Stimulated activated naive CD4-positive, alpha-beta T cell (primary cell): ENCODE results near the gene PCK2.
A peak's percentile ranks its signal among the peaks of the same experiment; 100 is the strongest.

Experiments
- DNase-seq, 6 experiments: peaks; one replicate each; lab custom pipeline; 2025; lab: John Stamatoyannopoulos, UW

PCK2 gene

DNA sequence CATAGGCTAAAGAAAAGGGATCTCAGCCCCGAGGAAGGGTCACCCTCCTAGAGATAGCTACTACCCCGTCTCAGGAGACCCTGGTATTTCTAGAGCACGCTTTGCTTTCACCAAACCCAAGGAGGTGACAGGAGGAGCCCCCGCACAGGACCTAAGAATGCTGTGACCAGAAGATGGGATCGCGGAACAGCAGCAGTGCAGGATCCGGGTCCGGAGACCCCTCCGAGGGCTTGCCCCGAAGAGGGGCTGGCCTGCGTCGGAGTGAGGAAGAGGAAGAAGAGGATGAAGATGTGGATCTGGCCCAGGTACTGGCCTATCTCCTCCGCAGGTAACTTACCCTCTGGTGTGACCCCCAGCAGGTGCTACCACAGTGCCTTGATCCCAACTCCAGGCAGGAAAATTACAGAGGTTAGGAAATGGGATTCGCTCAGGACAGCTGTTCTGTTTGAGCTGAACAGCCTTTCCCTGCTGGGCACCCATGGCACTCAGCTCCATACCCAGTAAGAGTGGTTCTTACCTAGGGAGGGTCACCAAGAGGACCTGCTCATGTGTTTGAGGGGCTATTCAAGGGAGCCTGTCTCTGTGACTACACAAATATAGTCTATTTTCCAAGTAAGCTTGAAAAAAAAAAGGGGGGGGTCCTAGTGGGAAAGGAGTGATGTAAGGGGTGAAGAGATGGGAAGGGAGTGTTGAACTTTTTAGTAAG is 21.5 kb downstream of the PCK2 start:
- no peak for DNase-seq

DNA sequence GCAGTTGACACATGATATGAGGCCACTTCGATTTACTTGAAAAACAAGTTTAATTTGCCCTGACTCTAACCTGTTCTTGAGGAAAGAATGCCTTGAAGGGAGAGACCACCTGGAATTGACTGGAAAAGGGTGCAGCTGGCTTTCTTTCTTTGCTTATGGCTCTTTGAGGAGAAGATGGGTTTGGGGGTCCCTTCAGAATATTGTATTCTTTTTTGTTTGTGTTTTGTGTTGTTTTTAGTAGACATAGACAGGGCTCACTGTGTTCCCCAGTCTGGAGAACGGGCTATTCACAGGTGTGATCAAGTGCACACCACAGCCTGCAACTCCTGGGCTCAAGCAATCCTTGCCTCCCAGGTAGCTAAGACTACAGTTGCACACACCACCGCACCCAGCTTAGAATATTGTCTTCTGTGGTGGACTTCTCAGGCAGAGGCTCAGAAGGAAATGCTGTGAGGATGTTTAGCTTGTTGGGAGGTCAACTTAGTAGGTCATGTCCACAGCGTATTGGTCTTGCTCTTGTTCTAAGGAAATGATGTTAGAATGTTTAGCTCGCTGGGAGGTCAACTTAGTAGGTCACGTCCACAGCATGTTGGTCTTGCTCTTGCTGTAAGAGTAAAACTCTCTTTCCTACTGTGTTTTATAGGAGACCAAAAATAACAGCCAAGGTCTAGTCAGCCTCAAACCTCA is 22.2 kb downstream of the PCK2 start:
- DNase-seq = no peak

- no peak for DNase-seq
Observed at GRCh38 chr14:24117179-24117578, 23.1 kb downstream of the PCK2 start.

DNA sequence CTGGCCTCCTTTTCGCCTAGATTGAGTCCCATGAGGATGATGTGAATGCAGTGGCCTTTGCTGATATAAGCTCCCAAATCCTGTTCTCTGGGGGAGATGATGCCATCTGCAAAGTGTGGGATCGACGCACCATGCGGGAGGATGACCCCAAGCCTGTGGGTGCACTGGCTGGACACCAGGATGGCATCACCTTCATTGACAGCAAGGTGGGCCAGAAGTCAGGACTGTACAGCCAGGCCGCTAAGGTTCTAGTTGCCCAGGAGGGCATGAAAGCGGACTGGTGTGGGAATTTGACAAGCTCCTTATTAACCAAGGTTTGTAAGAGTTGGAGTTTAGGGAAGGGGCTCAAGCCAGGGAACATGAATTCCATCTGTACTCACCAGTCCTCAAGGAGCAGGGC is 25.6 kb downstream of the PCK2 start:
- no peak for DNase-seq

GRCh38 chr14:24121210-24121609 is 27.1 kb downstream of the PCK2 start:
- no peak for DNase-seq

GRCh38 chr14:24122416-24122815 is 28.3 kb downstream of the PCK2 start:
- DNase-seq = no peak

DNA sequence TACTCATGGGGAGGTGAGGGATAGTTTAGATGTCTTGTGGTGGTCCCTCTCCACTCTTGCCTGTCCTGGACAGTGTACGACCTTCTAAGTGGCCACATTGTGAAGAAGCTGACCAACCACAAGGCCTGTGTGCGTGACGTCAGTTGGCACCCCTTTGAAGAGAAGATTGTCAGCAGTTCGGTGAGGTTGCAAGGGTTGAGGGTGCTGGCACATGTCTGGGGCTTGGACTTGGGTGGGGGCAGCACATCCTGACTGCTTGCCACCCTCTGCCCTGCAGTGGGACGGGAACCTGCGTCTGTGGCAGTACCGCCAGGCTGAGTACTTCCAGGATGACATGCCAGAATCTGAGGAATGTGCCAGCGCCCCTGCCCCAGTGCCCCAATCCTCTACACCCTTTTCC is 28.8 kb downstream of the PCK2 start:
- DNase-seq = no peak

GRCh38 chr14:24123424-24124417 is 29.6 kb downstream of the PCK2 start:
- DNase-seq = no peak

DNA sequence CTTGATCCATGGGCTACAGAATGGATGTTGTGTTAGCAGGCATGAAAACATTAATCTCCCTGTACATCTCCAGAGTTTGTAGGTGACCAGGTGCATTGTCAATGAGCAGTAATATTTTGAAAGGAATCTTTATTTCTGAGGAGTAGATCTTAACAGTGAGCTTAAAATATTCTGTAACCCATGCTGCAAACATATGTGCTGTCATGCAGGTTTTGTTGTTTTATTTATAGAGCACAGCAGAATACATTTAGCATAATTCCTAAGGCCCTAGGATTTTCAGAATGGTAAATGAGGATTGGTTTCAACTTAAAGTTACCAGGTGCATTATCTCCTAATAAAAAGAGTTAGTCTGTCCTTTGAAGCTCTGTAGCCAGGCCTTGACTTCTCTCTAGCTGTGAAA is 32.8 kb downstream of the PCK2 start:
- no peak for DNase-seq

DNA sequence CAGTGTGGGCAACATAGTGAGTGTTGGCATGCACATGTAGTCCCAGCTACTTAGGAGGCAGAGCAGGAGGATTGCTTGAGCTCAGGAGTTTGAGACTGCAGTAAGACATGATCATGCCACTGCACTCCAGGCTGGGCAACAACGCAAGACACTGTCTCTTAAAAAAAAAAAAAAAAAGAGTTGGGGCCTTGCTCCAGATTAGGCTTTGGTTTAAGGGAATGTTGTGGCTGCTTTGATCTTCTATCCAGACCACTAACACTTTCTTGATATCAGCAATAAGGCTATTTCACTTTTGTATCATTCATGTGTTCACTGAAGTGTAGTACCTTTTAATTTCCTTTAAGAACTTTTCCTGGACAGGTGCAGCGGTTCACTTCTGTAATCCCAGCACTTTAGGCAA is 33.6 kb downstream of the PCK2 start:
- no peak for DNase-seq

- no peak for DNase-seq
Observed at GRCh38 chr14:24129410-24129998, 35.4 kb downstream of the PCK2 start.

DNA sequence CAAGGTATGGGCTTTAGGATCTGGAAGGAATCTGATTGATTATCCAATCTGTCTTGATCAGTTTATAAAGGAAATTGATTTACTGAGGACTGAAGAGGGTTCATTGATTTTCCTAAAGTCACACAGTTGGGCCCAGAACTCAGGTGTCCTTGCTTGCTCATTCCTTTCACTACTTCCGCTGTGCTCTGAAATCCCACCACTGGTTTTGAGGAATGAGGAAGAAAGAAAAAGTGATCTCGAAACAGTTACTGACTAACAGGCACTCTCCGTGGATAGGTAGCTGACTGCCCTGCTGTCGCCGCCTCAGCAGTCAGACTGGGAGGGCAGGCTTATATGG is 36.2 kb downstream of the PCK2 start, which contains the start of gene FITM1:
Gene FITM1, plus strand, starts transcription at position 280 of the 337 bp plus-strand sequence. CDS start 905 bp downstream, outside the sequence.
- no peak for DNase-seq

GRCh38 chr14:24130717-24131548 is 36.8 kb downstream of the PCK2 start:
- DNase-seq = no peak

GRCh38 chr14:24131549-24131966 is 37.4 kb downstream of the PCK2 start:
- DNase-seq = no peak

GRCh38 chr14:24132061-24132685 is 38.1 kb downstream of the PCK2 start:
- DNase-seq = peak in 5 of 6 experiments; percentile 23 to 67 (median 30)

- DNase-seq = no peak
Observed at GRCh38 chr14:24132976-24133375, 38.9 kb downstream of the PCK2 start.

DNA sequence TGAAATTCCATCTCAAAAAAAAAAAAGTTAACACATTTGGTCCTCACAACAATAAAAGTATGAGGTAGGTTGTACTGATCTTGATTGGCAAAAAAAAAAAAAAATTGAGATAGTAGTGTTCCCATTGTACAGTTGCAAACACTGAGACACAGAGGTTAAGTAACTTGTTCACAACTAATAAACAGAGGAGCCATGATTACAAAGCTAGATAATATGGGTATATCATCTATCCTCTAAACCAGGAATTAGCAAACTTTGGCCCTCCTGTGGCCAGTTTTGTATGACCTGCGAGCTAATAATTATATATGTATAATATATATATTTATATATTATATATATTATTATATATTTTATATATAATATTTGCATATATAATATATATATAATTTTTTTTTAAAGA is 39.6 kb downstream of the PCK2 start:
- no peak for DNase-seq

GRCh38 chr14:24135584-24135833 is 41.4 kb downstream of the PCK2 start:
- no peak for DNase-seq

DNA sequence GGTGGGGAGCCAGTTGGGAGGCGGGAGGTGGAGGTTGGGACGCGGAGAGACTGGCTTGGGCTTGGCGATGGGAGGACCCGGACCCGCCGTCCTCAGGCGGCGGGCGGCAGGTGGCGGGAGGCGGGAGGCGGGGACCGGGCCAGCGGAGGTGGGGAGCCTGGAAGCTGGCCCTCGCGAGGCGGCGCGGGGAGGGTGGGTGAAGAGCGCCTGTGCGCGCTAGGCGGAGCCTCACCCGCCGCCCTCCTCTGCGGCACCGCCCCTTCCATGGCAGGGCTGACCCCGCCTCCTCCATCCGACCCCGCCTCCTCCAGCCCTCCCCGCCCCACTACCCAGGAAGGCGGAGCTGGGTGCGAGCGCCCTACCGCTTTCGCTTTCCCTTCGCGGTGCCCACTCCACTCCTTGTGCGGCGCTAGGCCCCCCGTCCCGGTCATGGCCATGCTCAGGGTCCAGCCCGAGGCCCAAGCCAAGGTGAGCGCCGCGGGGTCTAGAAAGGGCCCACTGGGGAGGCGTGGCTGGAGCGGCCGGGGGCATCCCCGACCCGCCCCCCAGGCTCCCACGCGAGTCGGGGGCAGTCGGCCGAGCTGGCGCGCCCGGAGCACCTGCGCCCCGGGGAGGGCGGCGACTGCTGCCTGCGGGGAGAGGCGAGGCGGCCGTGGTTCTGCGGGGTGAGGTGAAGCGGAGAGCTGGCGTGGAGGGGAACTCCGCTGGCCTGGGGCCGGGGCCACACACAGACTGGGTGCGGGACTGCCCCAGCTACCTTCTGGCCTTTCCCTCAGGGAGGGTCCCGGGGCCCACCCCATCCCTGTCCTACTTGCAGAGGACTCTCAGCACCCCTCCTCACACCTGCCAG is 41.9 kb downstream of the PCK2 start, which contains the start of gene PSME1:
Gene PSME1, plus strand, starts transcription at position 361 of the 850 bp plus-strand sequence. Its CDS starts 69 bp downstream, at position 430.
- DNase-seq = peak; percentile 83 to 94 (median 92)
